Stimulated activated CD4-positive, alpha-beta T cell treated with anti-CD3 and anti-CD28 coated beads, Interleukin-2, amount 100 ng/mL, for 24 hours (primary cell): Measurements from ENCODE around the gene OPRM1.
"Not testable (repeated sequence)": the region's sequence is repeated elsewhere in the genome, so short reads cannot be mapped to it uniquely, and the experiment has no call there.

Experiments used
- DNase-seq, 2 donors: peaks; one replicate each; pipeline ENCODE4 v3.0.0-alpha.2; 2020

The OPRM1 gene

DNA sequence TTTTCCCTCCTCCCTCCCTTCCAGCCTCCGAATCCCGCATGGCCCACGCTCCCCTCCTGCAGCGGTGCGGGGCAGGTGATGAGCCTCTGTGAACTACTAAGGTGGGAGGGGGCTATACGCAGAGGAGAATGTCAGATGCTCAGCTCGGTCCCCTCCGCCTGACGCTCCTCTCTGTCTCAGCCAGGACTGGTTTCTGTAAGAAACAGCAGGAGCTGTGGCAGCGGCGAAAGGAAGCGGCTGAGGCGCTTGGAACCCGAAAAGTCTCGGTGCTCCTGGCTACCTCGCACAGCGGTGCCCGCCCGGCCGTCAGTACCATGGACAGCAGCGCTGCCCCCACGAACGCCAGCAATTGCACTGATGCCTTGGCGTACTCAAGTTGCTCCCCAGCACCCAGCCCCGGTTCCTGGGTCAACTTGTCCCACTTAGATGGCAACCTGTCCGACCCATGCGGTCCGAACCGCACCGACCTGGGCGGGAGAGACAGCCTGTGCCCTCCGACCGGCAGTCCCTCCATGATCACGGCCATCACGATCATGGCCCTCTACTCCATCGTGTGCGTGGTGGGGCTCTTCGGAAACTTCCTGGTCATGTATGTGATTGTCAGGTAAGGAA lies at the start of gene OPRM1:
OPRM1 (plus strand) TSS at position 10 of the 612 bp plus-strand sequence; CDS start at position 315, 305 bp downstream.
- DNase-seq: peak; percentile 30 to 53

DNA sequence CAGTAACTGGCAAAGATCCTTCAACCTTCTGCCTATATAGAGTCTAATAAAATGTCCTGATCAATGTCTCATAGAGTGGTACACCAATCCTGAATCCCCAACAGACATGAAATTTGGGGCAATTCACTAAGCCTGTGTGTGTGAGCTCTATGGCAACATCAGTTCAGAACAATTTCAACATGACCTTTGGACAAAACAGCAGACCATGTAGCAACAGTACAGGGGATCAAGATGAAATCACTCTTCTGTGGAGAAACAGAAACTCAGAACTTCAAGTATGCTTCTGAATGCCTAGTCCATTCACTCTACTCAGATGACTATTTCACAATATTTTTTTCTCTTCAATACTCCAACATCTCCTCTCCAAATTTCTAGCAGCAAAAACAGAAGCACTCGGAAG lies 49.1 kb upstream of the OPRM1 start:
- no peak for DNase-seq

DNA sequence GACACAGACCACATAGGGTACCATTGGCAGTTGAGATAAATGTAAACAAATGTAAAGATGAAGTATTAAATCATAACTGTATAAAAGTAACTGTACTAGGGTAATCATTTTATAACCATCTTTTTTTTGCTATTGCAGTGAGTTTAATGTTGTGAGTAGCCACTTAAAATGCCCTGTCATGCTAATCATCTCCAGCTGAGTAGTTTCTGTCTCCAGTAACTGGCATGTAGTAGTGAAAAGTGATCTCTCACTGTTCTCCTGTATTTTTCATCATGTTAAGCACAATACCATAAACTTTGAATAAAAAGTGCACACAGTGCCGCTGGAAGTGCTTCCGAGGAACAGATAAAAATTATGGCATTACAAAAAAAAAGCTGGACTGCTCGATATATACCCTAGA lies 45.0 kb upstream of the OPRM1 start:
- no peak for DNase-seq

DNA sequence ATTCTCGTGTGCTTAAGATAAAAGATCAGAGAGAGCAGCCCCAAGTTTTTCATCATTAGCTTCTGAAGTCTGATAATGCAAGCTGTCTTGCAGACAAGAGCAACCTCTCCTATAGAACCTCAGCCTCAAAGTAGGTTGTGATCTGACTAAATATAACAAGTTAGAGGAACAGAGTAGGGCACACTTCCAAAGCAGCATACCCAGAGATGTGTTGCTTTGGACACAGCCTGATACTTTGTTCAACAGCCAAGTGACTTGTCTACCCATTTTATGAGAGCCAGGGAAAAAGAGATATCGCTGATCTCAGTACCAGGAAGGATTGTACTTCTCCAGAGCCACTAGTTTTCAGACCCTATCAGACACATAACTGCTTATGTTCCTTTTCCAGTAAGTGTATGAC lies 44.2 kb upstream of the OPRM1 start:
- no peak for DNase-seq

DNA sequence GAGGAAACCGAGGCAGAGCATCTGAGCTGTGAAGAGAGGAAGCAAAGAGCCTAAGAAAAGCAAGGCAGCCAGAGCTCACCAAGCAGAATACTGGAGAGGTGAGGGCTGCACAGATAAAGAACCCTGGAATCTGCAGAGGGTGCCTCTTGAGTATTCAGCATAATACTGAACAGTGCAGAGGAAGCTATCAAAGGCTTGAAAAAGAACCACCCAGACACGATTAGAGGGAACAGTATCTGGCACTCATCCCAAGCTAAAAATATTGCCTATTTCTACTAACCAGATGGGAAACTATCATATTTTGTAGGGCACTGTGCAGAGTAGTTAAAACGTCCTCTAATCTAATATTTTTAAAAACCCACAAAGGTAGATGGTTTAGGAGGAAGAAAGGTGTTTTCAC lies 41.8 kb upstream of the OPRM1 start:
- DNase-seq: no peak

DNA sequence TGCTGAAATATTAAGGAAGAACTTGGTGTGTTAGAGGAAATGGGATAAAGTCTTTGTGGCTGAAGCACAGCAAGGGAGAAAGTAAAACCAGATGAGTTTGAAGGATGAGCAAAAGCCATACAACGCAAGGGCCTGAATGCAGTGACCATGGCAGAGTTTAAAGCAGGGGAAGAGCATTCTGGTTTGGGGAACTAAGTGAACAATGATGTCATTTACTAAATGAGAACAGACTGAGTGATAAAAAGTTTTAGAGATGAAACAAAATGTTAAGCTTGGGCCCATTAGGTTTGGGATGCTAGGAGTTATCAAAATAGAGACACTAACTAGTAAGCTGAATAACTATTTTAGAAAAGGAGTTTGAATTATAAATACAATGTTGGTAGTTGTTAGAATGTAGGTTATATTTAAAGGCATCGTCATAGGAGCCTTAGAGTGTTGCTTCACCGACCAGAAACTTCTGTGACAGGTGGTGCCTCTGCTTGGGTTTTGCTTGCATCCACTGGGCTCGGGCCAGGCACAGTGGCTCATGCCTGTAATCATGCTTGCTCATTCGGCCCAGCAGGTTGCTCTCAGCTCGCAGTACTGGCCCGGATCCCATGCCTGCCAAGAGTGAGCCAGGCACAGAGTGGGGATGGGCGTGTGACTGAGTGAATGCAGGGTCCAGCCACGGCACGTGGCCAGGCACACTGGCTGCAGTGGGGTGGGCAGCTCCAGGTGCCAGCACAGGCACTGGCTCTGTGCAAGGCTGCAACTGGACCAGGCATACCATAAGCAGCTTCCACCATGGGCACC lies 37.4 kb upstream of the OPRM1 start:
- no peak for DNase-seq

DNA sequence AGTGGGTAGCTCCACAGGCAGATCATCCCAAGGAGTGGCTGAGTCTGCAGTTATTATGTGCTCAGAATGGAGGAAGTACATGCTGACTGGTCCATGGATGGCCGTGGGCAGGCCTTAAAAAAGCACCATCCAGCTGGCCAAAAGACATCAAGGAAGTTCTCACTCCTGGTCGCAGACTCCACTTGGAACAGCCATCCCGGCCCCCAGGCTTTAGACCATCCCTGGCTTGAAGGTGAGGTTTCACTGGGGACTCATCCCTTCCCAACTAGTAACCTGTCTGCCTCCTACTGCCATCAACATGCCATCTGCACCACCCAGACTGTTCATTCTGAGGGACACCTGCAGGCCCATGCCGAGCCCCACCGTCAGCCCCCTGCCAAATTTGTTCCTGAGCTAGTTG lies 36.1 kb upstream of the OPRM1 start:
- no peak for DNase-seq

DNA sequence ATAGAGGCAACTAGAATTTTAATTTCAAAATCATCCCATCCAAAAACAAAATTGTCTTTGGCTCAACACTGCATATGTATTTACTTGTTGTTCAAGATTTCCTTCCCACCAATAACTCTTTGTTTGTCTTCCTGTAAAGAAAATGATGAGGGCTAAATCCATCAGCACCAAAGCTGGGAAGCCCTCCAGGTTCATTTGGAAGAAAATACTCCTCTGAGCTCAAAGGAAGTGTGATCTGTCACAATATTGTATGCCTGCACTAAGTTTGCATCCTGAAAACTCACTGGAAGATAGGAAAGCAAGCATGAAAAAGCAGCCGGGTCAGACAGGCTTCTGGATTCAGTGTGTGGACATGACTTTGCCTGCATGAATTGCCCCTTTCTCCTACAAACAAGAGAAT lies 28.7 kb upstream of the OPRM1 start:
- DNase-seq: no peak

DNA sequence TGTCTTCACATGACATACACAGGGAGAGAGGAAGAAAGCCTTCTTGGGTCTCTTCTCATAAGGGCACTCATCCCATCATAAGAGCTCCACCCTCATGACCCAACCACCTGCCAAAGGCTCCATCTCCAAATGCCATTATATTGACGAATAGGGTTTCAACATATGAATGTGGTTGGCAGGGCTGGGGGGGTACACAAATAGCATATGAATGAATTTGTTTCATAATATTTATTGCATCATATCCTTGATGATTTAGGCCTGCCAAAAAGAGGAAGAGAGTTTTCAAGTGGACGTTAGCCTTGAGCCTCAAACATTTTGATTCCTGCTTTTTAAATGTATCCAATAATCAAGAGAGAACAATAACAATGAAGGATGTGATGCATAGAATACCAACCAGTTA lies 26.2 kb upstream of the OPRM1 start:
- no peak for DNase-seq

DNA sequence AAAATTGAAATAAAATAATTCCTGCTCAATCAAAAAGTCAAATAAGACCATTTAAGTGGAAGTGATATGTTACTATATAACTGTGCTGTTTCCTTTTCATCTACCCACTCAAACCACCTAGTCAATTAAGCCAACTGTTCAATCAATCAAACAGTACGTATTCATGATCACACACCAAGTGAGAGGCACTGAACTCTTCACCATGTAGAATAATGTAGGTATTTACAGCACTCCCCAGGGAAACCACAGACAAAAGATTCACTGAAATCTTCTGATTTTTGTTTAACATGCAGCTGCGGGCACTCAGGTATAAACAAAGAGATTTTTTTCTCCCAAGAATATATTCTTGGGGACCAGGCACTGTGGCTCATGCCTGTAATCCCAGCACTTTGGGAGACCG lies 21.3 kb upstream of the OPRM1 start:
- DNase-seq: no peak

DNA sequence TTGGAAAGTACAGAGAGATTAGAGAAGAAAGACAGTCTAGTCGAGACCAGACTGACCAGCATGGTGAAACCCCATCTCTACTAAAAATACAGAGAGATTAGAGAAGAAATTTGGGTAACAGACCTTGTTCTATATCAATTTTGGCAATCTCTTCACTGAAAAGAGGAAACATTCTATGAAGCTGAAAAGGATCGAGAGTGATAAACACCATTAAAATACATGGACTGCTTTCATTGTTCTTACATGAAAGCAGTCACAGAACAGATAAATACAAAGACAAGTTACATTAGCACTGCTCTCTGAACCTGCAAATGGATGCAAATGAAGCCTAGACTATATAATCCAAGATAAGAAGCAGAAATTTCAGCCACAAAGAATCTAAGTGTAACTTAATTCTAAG lies 8.4 kb upstream of the OPRM1 start:
- no peak for DNase-seq

DNA sequence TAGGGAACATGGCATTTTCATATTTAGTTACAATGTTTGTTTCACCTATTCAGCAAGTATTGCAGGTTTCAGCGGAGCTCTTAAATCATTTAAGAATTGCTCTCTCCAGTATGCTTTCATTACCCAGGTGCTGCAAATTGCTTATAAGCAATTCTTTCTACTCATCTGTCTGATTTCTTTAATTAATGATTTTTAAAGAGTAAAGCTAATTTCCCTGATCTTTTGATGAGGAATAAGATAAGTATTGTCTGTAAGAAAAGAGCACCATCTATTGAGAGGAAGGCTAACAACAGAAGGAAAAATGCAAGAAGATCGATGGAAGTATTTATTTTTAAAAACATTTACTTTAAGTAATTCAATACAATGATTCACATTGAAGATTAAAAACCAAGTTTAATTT lies 2.0 kb downstream of the OPRM1 start:
- DNase-seq: no peak

DNA sequence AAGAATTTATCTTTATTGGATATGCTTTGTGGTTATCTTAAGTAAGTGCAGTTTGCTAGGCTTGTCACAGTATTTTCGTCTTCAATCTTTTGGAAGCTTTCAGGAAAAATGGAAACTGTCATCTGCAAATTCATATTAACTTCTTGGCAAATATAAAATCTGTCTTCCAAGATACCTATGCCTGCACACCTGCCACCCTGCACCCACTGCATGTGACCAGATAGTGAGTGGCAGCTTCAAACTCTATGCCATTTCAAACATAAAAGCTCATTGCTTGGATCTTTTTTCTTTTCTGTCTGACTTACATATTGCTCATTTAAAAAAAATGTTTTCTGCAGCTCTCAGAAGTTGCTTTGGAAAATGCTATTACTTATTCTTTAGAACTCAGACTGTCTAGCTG lies 14.1 kb downstream of the OPRM1 start:
- DNase-seq: no peak

DNA sequence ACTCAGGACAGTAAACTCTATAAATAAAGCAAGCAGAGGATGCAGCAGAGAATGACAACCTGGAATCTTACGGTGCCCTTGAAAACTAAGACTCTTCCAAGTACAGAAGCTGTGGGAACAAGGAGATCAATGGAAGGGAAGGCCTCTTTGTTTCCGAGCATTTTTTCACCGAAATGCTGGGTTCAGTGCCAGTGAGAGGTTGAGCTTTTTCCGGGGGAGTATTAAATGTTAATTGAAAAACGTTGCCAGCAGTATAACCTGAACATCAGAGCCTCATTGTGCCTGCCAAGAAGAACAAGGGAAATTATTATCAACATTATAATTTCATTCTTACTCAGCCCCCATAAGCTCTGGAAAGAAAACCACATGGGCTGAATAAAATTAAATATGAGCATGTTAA lies 17.5 kb downstream of the OPRM1 start:
- no peak for DNase-seq

DNA sequence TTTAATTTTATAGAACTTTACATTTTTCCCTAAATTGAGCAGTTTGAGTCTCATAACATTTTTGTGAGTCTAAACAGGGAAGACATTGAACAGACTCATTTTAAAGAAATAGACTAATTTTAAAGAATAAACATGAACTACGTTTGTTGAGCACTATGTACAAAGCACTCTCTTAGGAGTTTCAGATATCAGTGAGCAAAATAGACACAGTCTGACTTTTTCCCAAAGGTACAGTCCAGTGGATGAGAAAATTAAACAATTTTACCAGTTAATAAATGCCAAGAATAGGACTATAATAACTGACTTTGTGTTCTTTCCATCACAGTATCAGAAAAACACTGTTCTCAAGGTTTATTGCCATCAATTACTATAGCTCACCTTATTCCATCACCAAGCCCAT lies 18.1 kb downstream of the OPRM1 start:
- no peak for DNase-seq

DNA sequence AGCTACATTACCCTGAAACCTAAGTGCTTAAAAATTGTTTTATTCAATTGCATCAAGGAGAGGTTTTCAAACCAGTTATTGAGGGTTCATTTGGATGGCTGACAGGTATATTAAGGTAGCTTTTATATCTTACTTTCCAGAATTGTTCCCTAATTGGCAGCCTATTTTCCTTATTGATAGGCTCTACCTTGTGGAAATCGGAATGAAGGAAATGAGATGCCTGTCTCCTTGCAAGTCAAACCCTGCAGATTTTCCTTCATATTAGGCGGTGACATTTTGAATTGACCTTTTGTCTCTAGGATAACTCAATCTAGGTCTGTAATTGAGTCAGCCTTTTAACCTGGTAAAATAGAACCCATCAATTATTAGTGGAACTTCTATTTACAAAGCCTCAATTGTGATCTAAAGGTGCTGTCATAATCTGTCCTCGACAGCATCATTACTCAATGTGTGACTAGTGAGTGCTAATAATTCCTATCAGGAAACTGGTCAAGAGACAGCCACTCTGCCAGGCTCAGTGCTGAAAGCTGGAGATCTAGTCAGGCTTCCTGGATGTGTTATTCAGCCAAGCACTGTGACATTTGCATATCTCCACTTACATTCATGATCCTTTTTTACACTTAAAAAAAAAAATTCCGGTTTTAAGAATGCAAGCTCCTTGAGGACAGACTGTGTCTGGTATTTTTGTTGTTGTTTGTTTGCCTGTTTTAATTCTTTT lies 20.1 kb downstream of the OPRM1 start:
- no peak for DNase-seq

DNA sequence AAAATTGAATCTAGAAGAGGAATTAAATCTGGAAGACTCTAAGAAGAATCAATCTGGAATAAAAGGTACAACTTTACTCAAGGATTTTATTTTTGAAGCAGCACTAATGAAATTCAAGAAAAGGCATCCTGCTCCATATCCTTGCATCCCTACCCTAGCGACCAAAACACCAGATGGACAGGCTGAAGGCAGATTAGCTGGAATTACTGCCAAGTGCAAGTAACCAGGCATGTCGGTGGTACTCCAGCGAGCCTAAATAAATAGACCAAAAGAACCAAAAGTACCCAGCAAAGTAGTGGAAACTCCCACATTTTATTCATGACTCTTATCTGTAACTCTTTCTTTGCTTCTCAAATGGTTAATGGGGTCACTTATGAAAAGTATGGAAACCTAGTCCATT lies 21.0 kb downstream of the OPRM1 start:
- DNase-seq: no peak

DNA sequence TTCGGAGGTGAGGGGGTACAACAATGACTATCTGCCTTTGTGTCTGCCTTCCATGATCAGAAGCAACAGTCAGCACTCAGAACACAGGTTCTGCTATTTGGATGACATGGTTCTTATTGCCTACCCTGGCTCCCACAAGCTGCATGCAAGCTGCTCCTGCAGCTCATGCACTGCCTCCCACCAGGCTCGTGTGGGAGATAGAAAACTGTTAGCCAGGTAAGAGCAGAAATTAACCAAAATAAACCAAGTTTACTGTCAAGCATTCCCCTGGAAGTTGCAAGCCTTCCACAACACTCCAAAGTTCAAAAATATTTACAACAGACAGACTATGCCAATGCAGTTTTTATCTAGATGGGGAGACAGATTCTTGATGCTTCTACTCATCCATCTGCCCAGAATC lies 31.0 kb downstream of the OPRM1 start:
- DNase-seq: no peak

DNA sequence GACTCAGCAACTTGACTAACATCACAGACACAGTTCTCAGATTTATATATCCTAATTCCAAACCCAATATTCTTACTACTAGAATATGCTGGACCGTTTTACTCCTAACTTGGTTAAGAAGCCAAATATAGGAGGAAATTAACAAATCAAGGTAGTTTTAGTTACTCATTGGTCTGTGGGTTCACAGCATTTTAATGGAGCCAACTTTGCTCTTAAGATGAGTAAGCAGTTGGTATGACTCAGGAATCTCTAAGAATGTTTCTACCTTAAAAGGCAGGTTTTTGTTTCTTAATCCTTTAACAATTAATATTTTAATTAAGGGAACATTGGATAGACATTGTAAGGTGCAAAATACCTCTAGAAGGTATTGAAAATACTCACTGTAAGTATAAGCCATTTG lies 31.6 kb downstream of the OPRM1 start:
- DNase-seq: no peak

DNA sequence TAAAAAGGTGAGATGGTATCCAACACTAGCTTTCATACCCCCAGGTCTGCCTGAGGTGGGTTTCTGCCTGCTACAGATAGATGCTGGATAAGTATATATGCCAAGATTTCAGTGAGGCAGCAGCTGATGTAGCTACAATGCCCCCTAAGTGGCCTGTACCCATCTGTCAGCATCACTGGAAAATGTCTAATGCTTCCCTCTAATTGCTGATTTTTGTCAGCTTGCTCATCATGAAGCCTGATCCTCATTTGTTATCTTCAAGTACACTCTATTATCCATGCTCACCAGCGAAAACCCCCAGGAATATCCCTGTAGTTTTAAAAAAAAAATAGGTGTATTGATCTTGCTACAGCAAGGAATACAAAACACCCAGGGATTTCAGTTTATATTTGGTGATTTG lies 32.2 kb downstream of the OPRM1 start:
- no peak for DNase-seq

DNA sequence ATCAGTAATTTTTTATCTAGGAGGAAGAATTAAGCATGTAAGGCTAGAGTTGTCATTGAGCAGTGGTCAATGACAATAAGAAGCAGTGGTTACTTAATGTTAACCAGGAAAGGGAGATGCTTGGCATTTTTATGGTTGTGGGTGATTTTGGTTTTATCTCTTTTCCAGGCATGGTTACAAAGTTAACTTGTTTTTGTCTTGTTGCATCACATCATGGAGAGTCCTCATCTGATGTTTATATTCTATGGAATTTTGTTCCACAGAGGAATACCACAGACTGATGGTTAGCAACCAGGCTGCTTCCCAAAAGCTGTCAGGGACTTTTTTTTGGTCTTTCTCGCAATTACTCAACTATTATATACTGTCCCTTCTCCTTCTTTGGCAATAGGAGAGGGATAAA lies 32.7 kb downstream of the OPRM1 start:
- DNase-seq: no peak

DNA sequence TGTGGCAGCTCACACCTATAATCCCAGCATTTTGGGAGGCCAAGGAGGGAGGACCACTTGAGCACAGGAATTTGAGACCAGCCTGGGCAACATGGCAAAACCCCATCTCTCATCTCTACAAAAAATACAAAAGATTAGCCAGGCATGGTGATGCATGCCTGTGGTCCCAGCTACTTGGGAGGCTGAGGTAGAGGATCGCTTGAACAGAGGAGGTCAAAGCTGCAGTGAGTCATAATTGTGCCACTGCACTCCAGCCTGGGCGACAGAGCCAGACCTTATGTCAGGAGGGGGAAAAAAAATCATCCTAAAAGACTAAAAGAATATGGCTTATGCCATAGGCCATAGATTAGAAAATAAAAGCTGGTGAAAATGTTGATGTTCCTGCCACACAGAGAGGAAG lies 39.6 kb downstream of the OPRM1 start:
- DNase-seq: not testable (repeated sequence)

DNA sequence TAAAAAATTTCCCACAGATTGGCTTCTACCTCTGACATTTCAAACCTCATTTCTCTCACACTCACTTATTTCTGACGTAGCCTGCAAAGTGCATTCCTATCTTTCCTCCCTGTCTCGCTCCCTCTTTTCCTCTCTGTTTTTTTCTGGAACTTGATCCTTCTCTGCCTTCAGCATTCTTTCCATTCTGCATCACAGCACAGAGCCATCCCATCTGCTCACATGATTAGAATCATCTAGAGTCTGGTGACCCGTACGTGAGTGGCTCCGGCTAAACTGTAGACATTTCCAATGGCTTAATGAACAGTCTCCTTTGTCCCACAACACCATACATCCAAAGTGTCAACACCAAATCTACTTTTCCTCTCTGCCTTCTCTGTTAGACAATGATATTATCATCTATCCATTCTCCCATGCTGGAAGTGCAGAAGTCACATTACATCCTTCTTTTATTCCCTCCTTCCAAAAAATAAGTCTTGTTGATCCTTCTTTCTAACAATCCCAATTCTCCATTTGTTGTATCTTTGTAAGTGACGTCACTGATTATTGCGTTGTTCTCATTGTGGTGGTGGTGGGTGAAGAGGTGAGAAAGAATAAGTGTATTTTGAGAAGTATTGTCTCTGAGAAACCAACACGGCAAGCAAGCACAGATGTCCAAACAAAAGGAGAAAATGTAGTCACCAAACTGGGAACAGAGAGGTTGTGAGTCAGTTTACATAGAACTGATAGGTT lies 41.6 kb downstream of the OPRM1 start:
- DNase-seq: no peak

DNA sequence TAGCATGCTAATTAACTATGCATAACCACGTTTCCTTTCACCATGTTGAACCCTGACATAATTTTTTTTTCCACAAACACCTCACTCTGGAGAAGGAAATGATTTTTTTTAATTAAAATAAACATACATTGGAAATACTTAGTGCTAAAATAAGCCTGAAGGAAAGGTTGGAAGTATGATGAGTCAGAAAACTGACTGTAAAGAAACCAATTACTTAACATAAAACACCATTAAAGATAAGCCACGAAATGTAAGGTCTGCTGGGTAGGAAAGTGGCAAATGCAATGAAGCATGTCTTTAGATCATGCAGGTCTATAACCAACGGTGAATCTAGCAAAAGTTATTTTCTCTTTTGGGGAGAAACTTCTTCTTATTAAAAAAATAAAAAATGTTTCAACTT lies 47.5 kb downstream of the OPRM1 start:
- no peak for DNase-seq
